NK-92 (cell line): ENCODE data around the gene CHTF8.
"Not testable (repeated sequence)": the region's sequence is repeated elsewhere in the genome, so short reads cannot be mapped to it uniquely, and the experiment has no call there.

Experiments used
- DNase-seq: peaks from one replicate; lab custom pipeline; 2025; ENCODE audit not compliant: unreplicated experiment; lab: John Stamatoyannopoulos, UW

The CHTF8 gene

DNA sequence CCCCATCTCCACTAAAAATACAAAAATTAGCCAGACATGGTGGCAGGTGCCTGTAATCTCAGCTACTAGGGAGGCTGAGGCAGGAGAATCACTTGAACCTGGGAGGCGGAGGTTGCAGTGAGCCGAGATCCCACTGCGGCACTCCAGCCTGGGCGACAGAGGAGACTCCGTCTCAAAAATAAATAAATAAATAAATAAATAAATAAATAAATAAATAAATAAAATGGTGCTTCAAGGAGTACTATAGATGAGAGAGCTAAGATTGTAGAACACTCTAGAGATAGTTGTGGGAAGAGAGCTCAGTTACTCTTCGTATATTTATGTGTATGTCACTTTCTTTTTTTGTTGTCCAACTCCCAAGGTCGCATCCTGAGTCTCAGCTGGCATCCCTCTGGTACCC, 7.1 kb upstream of the CHTF8 start:
- DNase-seq: not testable (repeated sequence)

DNA sequence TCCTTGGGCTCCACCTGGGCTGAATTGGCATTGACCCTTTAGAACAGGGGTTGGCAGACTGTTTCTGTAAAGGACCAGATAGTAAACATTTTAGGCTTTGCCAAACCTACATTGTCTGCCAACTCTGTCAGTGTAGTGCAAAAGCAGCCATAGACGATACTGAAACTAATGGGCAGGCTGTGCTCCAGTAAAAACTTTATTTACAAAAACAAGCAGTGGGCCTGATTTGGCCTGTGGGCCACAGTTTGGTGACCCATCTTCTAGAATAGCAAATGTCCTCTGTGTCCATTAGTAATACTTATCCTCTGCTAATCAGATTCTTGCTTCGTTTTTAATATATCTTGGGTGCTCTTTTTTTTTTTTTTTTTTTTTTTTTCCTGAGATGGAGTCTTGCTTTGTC, 6.2 kb upstream of the CHTF8 start:
- DNase-seq: no peak

DNA sequence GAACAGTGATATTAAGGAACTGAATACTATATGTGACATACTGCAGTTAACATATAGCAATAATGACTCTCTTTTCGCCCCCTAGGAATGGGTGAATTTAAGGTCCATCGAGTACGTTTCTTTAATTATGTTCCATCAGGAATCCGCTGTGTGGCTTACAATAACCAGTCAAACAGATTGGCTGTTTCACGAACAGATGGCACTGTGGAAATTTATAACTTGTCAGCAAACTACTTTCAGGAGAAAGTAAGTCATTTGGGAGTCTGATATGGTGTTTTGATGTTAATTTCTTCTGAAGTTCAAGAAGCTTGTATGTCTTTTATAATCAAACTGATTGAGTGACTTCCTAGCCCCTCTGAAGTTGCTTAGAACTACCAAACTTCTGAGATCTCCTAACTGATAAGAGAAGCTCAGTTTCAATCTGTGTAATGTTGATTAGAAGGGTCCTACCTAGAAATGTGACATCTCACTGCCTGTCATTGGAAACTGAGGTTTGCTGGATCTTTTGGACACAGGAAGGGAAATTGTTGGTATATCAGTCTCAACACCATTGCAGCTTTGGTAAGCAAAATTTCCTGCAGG, 1.1 kb upstream of the CHTF8 start:
- no peak for DNase-seq

DNA sequence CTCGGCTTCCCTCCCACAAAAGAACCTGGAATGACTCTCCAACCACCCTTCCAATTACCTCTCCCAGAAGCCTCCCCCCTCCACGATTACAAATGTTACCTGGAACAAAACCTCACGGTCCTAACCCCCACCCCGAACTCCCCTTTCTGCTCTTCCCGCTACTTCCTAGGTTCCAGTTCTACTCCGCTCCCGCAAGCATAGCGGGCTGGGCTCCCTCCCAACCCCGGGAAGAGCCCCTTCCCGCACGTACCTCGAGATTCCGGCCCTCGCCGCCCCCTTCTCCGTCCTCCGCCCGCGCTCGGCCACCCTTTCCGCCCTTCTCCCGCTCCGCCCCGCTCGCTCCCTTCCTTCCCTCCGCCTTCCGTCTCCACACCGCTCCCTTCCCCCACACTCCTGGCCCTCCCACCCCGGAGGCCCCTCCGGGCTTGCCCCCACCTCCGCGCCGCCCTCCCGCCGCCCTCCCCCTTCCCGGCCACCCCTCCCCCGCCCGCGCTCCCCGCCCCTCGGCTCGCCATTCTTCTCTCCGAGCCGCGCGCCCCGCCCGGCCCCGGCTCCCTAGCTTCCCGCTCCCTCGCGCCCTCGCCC, 457 bp downstream of the CHTF8 start:
- DNase-seq: no peak

DNA sequence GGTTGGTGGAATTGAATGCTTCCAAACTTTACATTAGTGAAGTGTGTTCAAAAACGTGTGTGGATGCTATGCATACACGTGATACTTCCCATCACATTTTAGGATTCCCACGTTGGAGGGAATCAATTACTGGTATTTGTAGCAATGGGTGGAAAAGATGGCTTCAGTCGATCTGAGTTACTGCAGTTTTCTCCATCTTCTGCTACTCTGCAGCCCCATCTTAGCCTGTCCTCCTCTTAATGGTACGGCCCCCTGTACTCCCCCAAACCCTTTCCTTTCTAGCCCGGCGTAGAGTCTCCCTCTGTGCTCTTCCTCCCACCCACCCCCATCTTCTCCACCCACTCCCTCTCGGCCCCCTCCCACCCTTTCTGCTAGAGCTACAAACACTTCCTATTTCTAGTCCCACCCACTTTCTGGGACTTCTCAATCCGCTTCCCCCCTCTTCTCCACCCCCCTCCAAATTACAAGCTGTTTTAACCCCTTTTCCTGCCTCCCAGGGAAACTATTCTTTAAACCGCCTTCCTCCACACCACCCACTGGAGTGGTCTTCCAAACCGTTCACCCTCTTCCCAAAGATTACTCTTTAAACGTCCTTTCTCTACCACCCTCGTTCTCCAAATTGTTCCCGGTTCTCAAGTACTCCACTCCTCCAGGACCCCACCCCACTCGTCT, 1.1 kb downstream of the CHTF8 start:
- no peak for DNase-seq

DNA sequence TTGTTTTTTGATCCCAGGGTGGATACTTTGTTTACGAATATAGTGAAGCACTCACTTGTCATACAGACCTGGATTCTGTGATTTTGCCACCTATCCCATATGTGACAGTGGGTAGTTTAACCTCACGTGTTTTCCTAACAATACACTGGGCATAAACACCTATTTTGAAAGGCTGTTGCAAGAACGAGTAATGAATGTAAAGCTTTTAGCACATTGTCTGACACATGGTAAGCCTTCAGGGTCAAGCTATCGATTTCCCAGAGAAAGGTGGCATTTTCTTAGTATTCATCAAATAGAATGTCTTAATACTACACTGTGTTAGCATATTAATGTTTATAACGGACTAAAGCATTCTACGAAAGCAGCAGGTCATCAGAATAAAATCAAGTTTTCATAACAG, 1.9 kb downstream of the CHTF8 start:
- DNase-seq: no peak

DNA sequence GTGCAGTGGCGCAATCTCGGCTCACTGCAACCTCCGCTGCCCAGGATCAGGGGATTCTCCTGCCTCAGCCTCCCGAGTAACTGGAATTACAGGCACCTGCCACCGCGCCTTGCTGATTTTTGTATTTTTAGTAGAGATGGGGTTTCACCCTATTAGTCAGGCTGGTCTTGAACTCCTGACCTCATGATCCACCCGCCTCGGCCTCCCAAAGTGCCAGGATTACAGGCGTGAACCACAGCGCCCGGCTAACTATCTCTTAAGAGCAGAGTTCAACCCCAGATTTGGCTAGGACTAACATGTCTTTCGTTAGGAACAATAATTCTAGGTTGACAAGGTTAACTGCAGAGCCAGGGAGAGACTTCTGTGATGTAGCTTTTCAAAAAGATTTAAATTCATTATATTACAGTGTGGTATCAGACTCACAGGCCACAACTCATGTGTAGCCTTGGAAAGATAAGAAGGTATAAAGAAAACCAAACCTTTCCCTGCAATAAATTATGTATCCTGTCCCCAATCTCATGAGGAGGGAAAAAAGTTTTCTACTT, 4.3 kb downstream of the CHTF8 start:
- DNase-seq: no peak

DNA sequence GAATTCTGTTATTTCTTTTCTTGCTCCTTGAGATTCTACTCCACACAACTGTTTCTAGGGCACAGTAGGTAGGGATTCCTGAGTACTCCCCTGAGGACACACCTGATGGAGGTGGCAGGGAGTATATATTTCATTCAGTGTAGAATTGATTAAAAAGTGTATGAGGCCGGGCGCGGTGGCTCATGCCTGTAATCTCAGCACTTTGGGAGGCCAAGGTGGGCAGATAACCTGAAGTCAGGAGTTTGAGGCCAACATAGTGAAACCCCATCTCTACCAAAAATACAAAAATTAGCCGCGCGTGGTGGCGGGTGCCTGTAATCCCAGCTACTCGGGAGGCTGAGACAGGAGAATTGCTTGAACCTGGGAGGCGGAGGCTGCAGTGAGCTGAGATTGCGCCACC, 5.6 kb downstream of the CHTF8 start:
- DNase-seq: not testable (repeated sequence)

DNA sequence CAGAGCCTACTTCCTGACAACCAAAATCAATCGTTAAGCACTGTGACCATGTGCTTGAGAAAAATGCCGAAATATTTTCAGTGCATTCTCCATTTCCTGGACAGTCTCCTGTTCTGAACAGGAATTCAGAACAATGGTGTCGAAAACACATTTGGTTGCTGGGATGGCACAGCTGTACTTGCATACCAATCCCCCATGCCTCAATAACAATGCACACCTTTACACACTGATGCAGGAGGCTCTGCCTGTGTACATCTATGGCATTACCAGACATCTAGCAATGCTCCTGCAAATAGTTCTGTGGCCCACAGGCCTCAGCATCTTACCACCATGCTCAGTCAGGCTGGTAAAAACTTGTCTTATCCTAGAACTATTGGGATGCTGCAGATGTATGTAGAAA, 6.2 kb downstream of the CHTF8 start:
- no peak for DNase-seq

DNA sequence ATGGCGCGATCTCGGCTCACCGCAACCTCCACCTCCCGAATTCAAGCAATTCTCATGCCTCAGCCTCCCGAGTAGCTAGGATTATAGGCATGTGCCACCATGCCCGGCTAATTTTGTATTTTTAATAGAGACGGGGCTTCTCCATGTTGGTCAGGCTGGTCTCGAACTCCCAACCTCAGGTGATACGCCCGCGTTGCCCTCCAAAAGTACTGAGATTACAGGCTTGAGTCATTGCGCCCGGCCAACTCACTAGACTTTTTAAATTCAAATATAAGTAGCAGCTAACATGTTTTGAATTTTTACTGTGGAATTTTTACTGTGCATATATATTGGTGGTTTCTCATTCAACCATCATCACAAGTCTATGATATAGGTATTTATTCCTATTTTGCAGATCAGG, 7.4 kb downstream of the CHTF8 start:
- not testable (repeated sequence) for DNase-seq

DNA sequence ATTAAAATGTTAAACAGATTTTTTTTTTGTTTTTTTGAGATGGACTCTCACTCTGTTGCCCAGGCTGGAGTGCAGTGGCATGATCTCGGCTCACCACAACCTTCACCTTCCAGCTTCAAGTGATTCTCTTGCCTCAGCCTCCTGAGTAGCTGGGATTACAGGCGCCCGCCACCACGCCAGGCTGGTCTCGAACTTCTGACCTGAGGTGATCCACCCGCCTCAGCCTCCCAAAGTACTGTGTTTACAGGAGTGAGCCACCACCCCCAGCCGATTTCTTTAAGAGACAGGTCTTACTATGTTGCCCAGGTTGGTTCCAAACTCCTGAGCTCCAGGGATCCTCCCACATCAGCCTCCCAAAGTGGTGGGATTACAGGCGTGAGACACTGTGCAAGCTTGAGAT, 8.0 kb downstream of the CHTF8 start:
- DNase-seq: not testable (repeated sequence)

DNA sequence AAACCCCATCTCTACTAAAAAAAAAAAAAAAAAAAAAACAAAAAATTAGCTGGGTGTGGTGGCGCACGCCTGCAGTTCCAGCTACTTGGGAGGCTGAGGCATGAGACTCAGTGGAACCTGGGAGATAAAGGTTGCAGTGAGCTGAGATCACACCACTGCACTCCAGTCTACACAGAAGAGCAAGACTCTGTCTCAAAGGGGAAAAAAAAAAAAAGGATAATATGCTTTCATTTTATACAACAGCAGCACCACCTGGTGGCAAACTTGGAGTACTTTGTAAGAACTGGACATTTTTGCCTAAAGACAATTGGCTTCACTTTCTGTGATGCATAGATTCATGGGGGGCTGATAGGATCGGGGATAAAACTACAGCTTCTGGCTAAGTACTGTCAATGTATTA, 8.5 kb downstream of the CHTF8 start:
- no peak for DNase-seq

DNA sequence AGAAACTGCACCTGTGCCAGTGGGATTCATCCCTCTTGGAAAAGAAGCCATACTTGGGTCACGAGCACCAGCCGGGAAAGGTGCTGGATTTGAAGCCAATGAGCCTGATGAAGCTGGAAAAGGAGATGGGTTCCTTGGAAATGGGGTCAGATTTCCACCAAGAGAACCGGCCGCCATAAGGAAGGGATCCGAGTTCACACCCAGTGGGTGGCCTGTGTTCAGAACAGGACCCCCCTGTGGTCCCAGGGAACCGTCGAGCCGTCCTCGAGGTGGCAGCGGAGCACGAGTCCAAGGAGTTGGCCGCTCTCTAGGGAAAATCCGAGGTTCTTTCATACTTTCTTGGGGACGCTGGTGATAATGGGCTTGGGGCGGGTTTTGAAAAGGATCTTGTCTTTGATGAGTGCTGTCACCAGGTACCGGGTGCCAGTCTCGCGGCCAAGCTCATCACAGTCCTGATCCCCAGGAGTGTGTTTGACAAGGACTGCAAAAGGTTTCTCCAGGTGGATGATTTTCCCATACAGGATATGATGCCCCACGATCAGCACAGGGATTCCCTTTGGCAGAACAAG, 12.2 kb downstream of the CHTF8 start:
- DNase-seq: no peak

DNA sequence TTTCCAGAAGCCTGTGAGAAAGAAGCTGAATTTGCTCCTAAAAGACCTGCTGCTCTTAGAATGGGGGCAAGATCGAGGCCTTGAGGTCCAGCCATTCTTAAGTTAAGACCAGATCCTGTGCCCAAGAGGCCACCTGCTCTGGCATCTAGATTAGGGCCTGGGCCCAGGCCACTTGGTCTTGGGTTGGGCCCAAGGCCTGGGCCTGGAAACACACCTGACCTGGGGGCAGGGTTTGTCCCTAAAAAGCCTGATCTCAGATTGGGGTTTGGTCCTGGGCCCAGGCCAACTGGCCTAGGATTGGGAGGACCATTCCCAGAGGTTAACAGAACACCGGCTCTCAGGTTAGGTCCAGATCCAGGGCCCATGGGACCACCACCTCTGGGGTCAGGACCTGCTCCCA, 12.9 kb downstream of the CHTF8 start:
- DNase-seq: no peak

DNA sequence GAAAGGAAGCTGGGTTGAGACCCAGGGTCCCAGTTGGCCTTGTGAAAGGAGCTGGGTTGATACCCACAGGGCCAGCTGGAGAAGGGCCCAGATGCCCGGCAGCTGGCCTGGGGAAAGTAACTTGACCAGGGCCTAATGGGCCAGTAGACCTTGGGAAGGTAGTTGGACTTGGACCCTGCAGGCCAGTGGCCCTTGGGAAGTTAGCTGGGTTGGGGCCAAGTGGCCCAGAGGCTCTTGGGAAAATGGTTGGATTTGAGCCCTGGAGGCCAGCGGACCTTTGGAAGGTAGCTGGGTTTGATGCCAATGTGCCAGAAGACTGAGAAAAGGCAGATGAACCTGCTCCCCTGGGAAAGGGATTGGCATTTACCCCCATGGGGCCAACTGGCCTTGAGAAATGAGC, 13.4 kb downstream of the CHTF8 start:
- DNase-seq: no peak

DNA sequence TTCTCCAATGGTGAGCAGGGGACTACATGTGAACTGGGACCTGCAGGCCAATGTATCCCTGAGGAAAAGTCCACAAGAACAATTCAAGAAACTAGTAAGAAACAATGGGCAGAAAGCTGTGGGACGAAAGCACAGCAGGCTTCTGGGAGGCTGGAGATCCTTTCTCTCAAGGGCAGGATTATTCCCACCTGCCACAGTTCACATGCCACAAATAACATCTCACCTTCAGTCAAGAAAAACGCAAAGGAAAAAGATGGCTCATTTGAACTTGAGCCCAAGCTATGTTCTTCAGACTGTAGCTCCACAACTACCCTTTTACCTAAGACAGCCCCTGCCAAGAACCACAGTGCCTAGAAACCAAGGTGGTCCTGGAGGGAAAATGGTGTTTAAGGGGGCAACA, 13.9 kb downstream of the CHTF8 start:
- no peak for DNase-seq

DNA sequence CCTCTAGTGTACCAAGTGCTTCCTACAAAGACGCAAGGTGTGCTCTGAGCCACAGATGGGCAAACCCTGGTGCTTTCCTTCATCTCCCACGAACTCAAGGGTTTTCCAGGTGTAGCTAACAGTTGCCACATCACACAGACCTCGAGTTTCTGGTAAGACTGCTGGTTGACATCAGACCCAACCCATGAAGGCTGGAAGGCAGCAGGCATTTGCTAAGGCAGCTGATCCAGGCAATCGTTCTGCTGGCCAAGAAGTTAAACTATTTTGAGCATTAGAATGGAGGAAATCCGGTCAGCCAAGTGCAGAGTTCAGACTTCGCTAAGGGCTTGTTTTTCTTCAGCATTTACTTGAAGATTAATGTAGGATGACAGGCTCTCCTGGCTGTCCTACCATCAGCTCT, 15.5 kb downstream of the CHTF8 start:
- no peak for DNase-seq

DNA sequence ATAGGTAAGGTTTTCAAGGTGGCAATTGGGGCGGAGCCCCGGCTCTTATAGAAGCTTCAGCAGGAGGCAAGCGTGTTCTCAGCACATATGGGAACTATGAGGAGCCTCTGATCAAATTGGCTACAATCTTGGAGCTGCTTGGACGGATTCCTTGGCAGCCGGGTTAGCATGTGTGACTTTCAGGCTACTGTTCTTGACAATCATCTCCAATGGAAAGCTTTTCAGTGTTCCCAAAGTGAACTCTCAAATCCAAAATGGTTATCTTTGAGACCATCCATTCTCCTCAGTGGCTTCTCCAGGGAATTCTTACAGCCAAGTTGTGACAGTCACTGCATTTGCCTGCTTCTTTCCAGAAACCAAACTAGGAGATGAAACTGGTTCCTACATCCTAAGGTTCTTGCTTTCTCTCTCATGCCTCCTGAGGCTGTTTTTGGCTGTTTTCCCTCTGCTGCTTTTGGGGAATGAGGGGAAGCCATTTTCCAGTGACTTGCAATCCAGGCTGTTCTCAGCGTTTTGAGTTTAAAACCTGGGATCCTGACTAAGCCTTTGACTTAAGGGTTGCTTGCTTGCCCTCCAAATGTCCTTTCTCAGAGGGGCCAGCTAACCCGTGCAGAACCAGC, 16.0 kb downstream of the CHTF8 start:
- no peak for DNase-seq

DNA sequence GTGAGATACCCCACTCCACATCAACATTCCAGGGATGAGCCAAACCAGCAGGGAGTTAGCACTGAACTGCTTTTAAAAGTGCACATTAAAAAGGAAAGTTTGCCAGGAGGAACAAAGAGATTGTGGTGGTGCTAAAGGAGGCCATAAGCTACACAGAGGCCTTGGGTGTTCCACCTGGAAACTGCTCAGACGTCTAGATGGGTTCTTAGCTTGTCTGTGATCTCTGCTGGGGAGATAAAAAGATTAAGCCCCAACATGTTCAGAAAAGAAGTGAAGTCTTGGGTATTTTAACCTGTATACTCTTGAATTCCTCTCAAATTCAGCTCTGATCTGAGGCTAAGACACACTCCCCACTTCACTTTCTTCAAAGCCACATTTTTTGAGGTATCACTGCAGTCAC, 16.6 kb downstream of the CHTF8 start:
- no peak for DNase-seq

DNA sequence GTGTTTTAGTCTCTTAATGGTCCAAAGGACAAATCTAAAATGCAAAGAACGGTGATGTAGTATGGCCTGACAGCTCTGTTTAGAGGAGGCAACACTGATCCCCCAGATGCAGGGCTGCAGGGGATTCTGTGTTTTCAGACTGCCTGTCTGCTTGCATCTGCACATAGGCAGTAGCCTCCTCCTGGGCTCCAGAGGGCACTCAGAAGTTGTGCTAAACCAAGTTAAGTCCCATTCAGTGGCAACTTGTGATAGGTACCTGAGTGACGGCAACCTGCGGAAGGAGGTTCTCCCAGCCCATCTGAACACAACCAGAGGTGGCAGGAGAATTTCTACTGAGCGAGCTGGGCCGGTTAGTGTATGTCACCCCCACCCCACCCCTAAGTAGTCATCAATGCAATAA, 17.0 kb downstream of the CHTF8 start:
- DNase-seq: no peak

DNA sequence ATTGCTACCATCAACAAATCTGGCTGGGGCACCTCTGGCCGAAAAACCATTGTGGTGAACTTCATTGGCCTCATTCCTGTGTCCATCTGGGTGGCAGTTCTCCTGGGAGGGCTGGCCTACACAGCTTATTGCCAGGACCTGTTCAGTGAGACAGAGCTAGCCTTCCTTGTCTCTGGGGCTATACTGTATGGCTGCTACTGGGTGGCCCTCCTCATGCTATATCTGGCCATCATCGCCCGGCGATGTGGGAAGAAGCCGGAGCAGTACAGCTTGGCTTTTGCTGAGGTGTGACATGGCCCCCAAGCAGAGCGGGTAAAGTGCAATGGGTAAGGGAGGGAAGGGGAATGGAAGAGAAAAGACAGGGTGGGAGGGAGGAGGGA, 17.4 kb downstream of the CHTF8 start:
- no peak for DNase-seq
